GM21619 (cell line): ENCODE measurements around the gene ABHD11.
"Not testable (repeated sequence)": the region's sequence is repeated elsewhere in the genome, so short reads cannot be mapped to it uniquely, and the experiment has no call there.

Experiments
- ATAC-seq: cut with Tn5 transposase; IDR thresholded peaks from one replicate; pipeline ENCODE4 v1.9.1; 2021; ENCODE audit not compliant: unreplicated experiment

ABHD11 gene

GRCh38 chr7:73738612-73739386, at the start of gene ABHD11:
Gene ABHD11, minus strand, starts transcription at chr7:73738802. Its CDS starts 32 bp downstream, at chr7:73738770.
- peak; percentile 77 for ATAC-seq

- not testable (repeated sequence) for ATAC-seq
These were observed 49.1 kb upstream of the ABHD11 start for GRCh38 chr7:73787786-73788048.

- no peak for ATAC-seq
These were observed 48.0 kb upstream of the ABHD11 start for GRCh38 chr7:73786588-73786987.

- ATAC-seq, result no peak
These were observed 40.9 kb upstream of the ABHD11 start for GRCh38 chr7:73779517-73779916.

- ATAC-seq, result no peak
These were observed 40.3 kb upstream of the ABHD11 start for GRCh38 chr7:73778801-73779389.

GRCh38 chr7:73774923-73775322, 36.3 kb upstream of the ABHD11 start:
- no peak for ATAC-seq

GRCh38 chr7:73773700-73774517, 35.3 kb upstream of the ABHD11 start:
- ATAC-seq, result no peak

- ATAC-seq, result no peak
These were observed 32.5 kb upstream of the ABHD11 start for GRCh38 chr7:73770860-73771670.

GRCh38 chr7:73770002-73770859, 31.6 kb upstream of the ABHD11 start, which contains the start of gene CLDN3:
Gene CLDN3, minus strand, starts transcription at chr7:73770270. Its CDS starts 221 bp downstream, at chr7:73770049.
- ATAC-seq, result no peak

- no peak for ATAC-seq
These were observed 30.9 kb upstream of the ABHD11 start for GRCh38 chr7:73769481-73770001.

- ATAC-seq, result no peak
These were observed 30.3 kb upstream of the ABHD11 start for GRCh38 chr7:73768641-73769480.

GRCh38 chr7:73766556-73767229, 28.1 kb upstream of the ABHD11 start:
- no peak for ATAC-seq

GRCh38 chr7:73762659-73762999, 24.0 kb upstream of the ABHD11 start:
- no peak for ATAC-seq

- ATAC-seq, result no peak
These were observed 23.5 kb upstream of the ABHD11 start for GRCh38 chr7:73761854-73762658.

GRCh38 chr7:73758581-73759138, 20.1 kb upstream of the ABHD11 start:
- ATAC-seq, result no peak

- no peak for ATAC-seq
These were observed 11.6 kb upstream of the ABHD11 start for GRCh38 chr7:73749931-73750776.

GRCh38 chr7:73746378-73746777, 7.8 kb upstream of the ABHD11 start:
- no peak for ATAC-seq
